AG08396 (cell line): ENCODE data around the gene NKAIN4.

Source experiments
- DNase-seq: peaks from one replicate; pipeline ENCODE4 v3.0.0; 2012; ENCODE audit warnings: low spot score, mixed read lengths

NKAIN4 gene

GRCh38 chr20:63190828-63191227, 63.4 kb downstream of the NKAIN4 start:
- no peak for DNase-seq
